Fibroblast of lung (primary cell): ENCODE measurements around the gene AEN. TPM values are rescaled to one million over a fixed set of nuclear protein-coding genes. Genes with fewer than 3 reads are reported as not detected.

ENCODE experiments used
- DNase-seq, 2 donors: peaks; one replicate each; pipeline versions ENCODE4 v3.0.0 to v3.0.0-alpha.2; 2010; ENCODE audit warnings: low read depth in 2 of 2
- H2AFZ ChIP-seq: 2 replicates; pipeline ENCODE4 v1.5.1; 2012; ENCODE audit warnings: low read length, control low read depth, inconsistent platforms
- H3K27ac ChIP-seq: 2 replicates; pipeline ENCODE4 v1.5.1; 2011; ENCODE audit warnings: low read length, control low read depth; ENCODE audit not compliant: insufficient read depth
- H3K27me3 ChIP-seq: 2 replicates; pipeline ENCODE4 v1.5.1; 2011; ENCODE audit warnings: mild to moderate bottlenecking, low read length; ENCODE audit not compliant: control insufficient read depth, insufficient read depth
- H3K36me3 ChIP-seq: 2 replicates; pipeline ENCODE4 v1.5.1; 2011; ENCODE audit warnings: low read length; ENCODE audit not compliant: control insufficient read depth, insufficient read depth
- H3K4me1 ChIP-seq: 2 replicates; pipeline ENCODE4 v1.5.1; 2011; ENCODE audit warnings: low read length; ENCODE audit not compliant: control insufficient read depth, insufficient read depth; ENCODE audit errors: extremely low read depth
- H3K4me2 ChIP-seq: 2 replicates; pipeline ENCODE4 v1.5.1; 2011; ENCODE audit warnings: low read length, control low read depth; ENCODE audit not compliant: insufficient read depth; ENCODE audit errors: extremely low read depth
- H3K4me3 ChIP-seq, 4 experiments: fragments of 200-600 bp in 1 of 4; sonication (generic) in 1 of 4; replicated peaks in 1 of 4; 2 replicates each; pipeline ENCODE4 v1.5.1; 2011 to 2016; ENCODE audit warnings: low read length in 4 of 4, low read depth in 3 of 4, mild to moderate bottlenecking in 3 of 4, control low read depth in 2 of 4, inconsistent platforms in 1 of 4, mixed read lengths in 1 of 4; ENCODE audit not compliant: insufficient read depth in 1 of 4; ENCODE audit errors: control extremely low read depth in 1 of 4
- H3K79me2 ChIP-seq: 2 replicates; pipeline ENCODE4 v1.5.1; 2012; ENCODE audit warnings: mild to moderate bottlenecking, low read length, inconsistent platforms; ENCODE audit not compliant: control insufficient read depth, insufficient read depth
- H3K9ac ChIP-seq: 2 replicates; pipeline ENCODE4 v1.5.1; 2011; ENCODE audit warnings: mild to moderate bottlenecking, low read length, control low read depth; ENCODE audit not compliant: insufficient read depth
- H3K9me3 ChIP-seq: 2 replicates; pipeline ENCODE4 v1.5.1; 2012; ENCODE audit warnings: low read depth, low read length; ENCODE audit not compliant: control insufficient read depth, insufficient read depth
- H4K20me1 ChIP-seq: 2 replicates; pipeline ENCODE4 v1.5.1; 2011; ENCODE audit warnings: low read length; ENCODE audit not compliant: control insufficient read depth, insufficient read depth; ENCODE audit errors: extremely low read depth
- CTCF ChIP-seq, 2 donors: IDR thresholded peaks in 1 of 2; conservative IDR thresholded peaks in 1 of 2; 1 replicate in 1 of 2; 2 replicates in 1 of 2; pipeline ENCODE4 v1.5.1; 2011 to 2012; ENCODE audit warnings: low read length in 2 of 2, control low read depth in 1 of 2, inconsistent platforms in 1 of 2, low read depth in 1 of 2, mild to moderate bottlenecking in 1 of 2
- EZH2 ChIP-seq: IDR thresholded peaks from 2 replicates; pipeline ENCODE4 v1.5.1; 2012; ENCODE audit warnings: low read length, control low read depth, mild to moderate bottlenecking; ENCODE audit errors: missing control alignments
- polyA plus RNA-seq, 2 donors: library from polyadenylated mRNA; depleted of rRNA in 1 of 2; stranded (reverse) in 1 of 2; unstranded in 1 of 2; fragments of >200 nt; gene quantifications; 2 replicates each; pipeline ENCODE4 v1.2.1, GENCODE V29; 2011 to 2012; ENCODE audit warnings: missing spikeins in 1 of 2
- total RNA-seq: library from RNA; depleted of rRNA; stranded (reverse); fragments of >200 nt; gene quantifications from 2 replicates; pipeline ENCODE4 v1.2.1, GENCODE V29; 2014

AEN gene
- total and polyA plus RNA-seq, 2 donors (not counting 1 experiment from before 2014, with no cell fraction given), result 18.5 to 83.7 TPM

GRCh38 chr15:88574655-88575054 lies 46.5 kb upstream of the AEN start:
- no peaks in the 10 kb centered on the region for H4K20me1 ChIP-seq
- H3K4me3 ChIP-seq, result no peak overlapping the region
- H3K27me3 ChIP-seq, result peaks cover 7% of the 10 kb centered on the region
- DNase-seq, result no peak
- no peak overlapping the region for H3K9ac ChIP-seq
- H3K79me2 ChIP-seq, result no peaks in the 10 kb centered on the region
- no peak for TF ChIP-seq CTCF (conservative IDR thresholded peaks at IDR 0.05 in 1 of 2, IDR thresholded peaks at IDR 0.05 in 1 of 2; ENCODE audit: low read depth in 1 of 2, low read length in 2 of 2)
- TF ChIP-seq EZH2, result no peak
- H3K9me3 ChIP-seq, result no peaks in the 10 kb centered on the region
- H3K36me3 ChIP-seq, result no peaks in the 10 kb centered on the region
- H2AFZ ChIP-seq, result no peak overlapping the region
- no peak overlapping the region for H3K4me2 ChIP-seq
- H3K27ac ChIP-seq, result no peak overlapping the region
- no peaks in the 10 kb centered on the region for H3K4me1 ChIP-seq

- no peaks in the 10 kb centered on the region for H3K9me3 ChIP-seq
- peaks cover 3% of the 10 kb centered on the region for H3K27me3 ChIP-seq
- TF ChIP-seq CTCF (conservative IDR thresholded peaks at IDR 0.05 in 1 of 2, IDR thresholded peaks at IDR 0.05 in 1 of 2; ENCODE audit: low read depth in 1 of 2, low read length in 2 of 2), result no peak
- TF ChIP-seq EZH2, result no peak
- no peak overlapping the region for H3K9ac ChIP-seq
- no peaks in the 10 kb centered on the region for H3K36me3 ChIP-seq
- H2AFZ ChIP-seq, result no peak overlapping the region
- H3K27ac ChIP-seq, result no peak overlapping the region
- no peaks in the 10 kb centered on the region for H3K4me1 ChIP-seq
- no peak for DNase-seq
- H3K79me2 ChIP-seq, result no peaks in the 10 kb centered on the region
- H3K4me2 ChIP-seq, result no peak overlapping the region
- H4K20me1 ChIP-seq, result no peaks in the 10 kb centered on the region
- no peak overlapping the region for H3K4me3 ChIP-seq
These were observed 41.8 kb upstream of the AEN start for GRCh38 chr15:88579322-88579721.

GRCh38 chr15:88580532-88580931 lies 40.6 kb upstream of the AEN start:
- H3K9me3 ChIP-seq, result no peaks in the 10 kb centered on the region
- H3K4me3 ChIP-seq, result no peak overlapping the region
- H3K4me1 ChIP-seq, result no peaks in the 10 kb centered on the region
- H3K4me2 ChIP-seq, result no peak overlapping the region
- H4K20me1 ChIP-seq, result no peaks in the 10 kb centered on the region
- no peaks in the 10 kb centered on the region for H3K79me2 ChIP-seq
- H3K9ac ChIP-seq, result no peak overlapping the region
- no peak for DNase-seq
- H3K36me3 ChIP-seq, result no peaks in the 10 kb centered on the region
- no peak for TF ChIP-seq EZH2
- TF ChIP-seq CTCF (conservative IDR thresholded peaks at IDR 0.05 in 1 of 2, IDR thresholded peaks at IDR 0.05 in 1 of 2; ENCODE audit: low read depth in 1 of 2, low read length in 2 of 2), result no peak
- H3K27ac ChIP-seq, result no peak overlapping the region
- no peaks in the 10 kb centered on the region for H3K27me3 ChIP-seq
- no peak overlapping the region for H2AFZ ChIP-seq
